Osteoblast (primary cell): ENCODE results near the gene ASZ1. TPM values are rescaled to one million over a fixed set of nuclear protein-coding genes. Genes with fewer than 3 reads are reported as not detected.
A peak's percentile ranks its signal among the peaks of the same experiment; 100 is the strongest.

Source experiments
- DNase-seq: peaks from one replicate; pipeline ENCODE4 v3.0.0; 2011; ENCODE audit warnings: low spot score, mixed read lengths; ENCODE audit not compliant: insufficient read length; ENCODE audit errors: missing footprints
- H2AFZ ChIP-seq: 2 replicates; pipeline ENCODE4 v1.6.0; 2011; ENCODE audit warnings: mild to moderate bottlenecking, low read length
- H3K27ac ChIP-seq: 2 replicates; pipeline ENCODE4 v1.5.1; 2011; ENCODE audit warnings: mild to moderate bottlenecking, low read depth, low read length, moderate library complexity
- H3K27me3 ChIP-seq: 2 replicates; pipeline ENCODE4 v1.6.0; 2012; ENCODE audit warnings: mild to moderate bottlenecking, control low read depth, inconsistent platforms, low read length, moderate library complexity; ENCODE audit not compliant: insufficient read depth
- H3K36me3 ChIP-seq: 2 replicates; pipeline ENCODE4 v1.5.1; 2011; ENCODE audit warnings: mild to moderate bottlenecking, low read length, control low read depth, moderate library complexity; ENCODE audit not compliant: insufficient read depth
- H3K4me1 ChIP-seq: 2 replicates; pipeline ENCODE4 v1.5.1; 2011; ENCODE audit warnings: mild to moderate bottlenecking, low read length, control low read depth, moderate library complexity; ENCODE audit not compliant: insufficient read depth
- H3K4me2 ChIP-seq: 2 replicates; pipeline ENCODE4 v1.6.0; 2011; ENCODE audit warnings: mild to moderate bottlenecking, low read length; ENCODE audit not compliant: insufficient read depth
- H3K4me3 ChIP-seq: fragments of 200-600 bp; sonication (generic); 3 replicates; pipeline ENCODE4 v1.5.1; 2012; ENCODE audit warnings: mild to moderate bottlenecking, low read length, inconsistent platforms; ENCODE audit not compliant: insufficient read depth
- H3K79me2 ChIP-seq: 2 replicates; pipeline ENCODE4 v1.6.0; 2012; ENCODE audit warnings: mild to moderate bottlenecking, low read length, control low read depth, inconsistent platforms; ENCODE audit not compliant: insufficient read depth
- H3K9me3 ChIP-seq: 2 replicates; pipeline ENCODE4 v1.5.1; 2011; ENCODE audit warnings: low read depth, low read length, control low read depth
- H4K20me1 ChIP-seq: 2 replicates; pipeline ENCODE4 v1.6.0; 2012; ENCODE audit warnings: mild to moderate bottlenecking, low read length, control low read depth; ENCODE audit not compliant: insufficient read depth
- total RNA-seq: library from RNA; depleted of rRNA; stranded (reverse); fragments of >200 nt; gene quantifications from 2 replicates; pipeline ENCODE4 v1.2.3, GENCODE V29; 2012
- TF ChIP-seq, protein P1 (sequence below): IDR thresholded peaks from 2 replicates; pipeline ENCODE4 v1.5.1; 2011; ENCODE audit warnings: mild to moderate bottlenecking, low read depth, low read length, moderate library complexity; ENCODE audit errors: extremely low read depth

Gene ASZ1
- total RNA-seq, 1 donor = not detected

DNA sequence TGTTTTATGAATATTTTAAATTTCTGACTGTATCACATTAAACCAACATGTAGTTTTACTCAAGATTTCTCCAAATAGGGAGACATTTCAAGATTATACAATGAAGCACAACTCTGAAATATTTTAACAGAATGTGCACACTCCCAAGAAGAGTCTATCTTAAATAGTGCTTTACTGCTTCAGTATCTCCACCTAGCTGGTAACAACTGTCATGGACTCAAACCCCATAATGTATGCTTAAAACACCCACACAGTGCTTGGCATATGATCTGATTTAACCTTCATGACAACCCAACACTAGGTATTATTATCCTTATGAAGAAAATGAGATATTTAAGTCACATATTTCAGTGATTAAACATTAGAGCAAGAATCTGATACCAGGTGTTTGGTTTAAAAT, 45.9 kb downstream of the ASZ1 start:
- no peaks in the 10 kb centered on the region for H3K79me2 ChIP-seq
- no peaks in the 10 kb centered on the region for H3K27me3 ChIP-seq
- no peak for DNase-seq
- no peak overlapping the region for H3K27ac ChIP-seq
- H3K4me3 ChIP-seq = no peak overlapping the region
- no peak overlapping the region for H2AFZ ChIP-seq
- H4K20me1 ChIP-seq = no peaks in the 10 kb centered on the region
- H3K9me3 ChIP-seq = no peaks in the 10 kb centered on the region
- H3K4me2 ChIP-seq = no peak overlapping the region
- H3K36me3 ChIP-seq = no peaks in the 10 kb centered on the region
- no peaks in the 10 kb centered on the region for H3K4me1 ChIP-seq
- TF ChIP-seq, protein P1, sequence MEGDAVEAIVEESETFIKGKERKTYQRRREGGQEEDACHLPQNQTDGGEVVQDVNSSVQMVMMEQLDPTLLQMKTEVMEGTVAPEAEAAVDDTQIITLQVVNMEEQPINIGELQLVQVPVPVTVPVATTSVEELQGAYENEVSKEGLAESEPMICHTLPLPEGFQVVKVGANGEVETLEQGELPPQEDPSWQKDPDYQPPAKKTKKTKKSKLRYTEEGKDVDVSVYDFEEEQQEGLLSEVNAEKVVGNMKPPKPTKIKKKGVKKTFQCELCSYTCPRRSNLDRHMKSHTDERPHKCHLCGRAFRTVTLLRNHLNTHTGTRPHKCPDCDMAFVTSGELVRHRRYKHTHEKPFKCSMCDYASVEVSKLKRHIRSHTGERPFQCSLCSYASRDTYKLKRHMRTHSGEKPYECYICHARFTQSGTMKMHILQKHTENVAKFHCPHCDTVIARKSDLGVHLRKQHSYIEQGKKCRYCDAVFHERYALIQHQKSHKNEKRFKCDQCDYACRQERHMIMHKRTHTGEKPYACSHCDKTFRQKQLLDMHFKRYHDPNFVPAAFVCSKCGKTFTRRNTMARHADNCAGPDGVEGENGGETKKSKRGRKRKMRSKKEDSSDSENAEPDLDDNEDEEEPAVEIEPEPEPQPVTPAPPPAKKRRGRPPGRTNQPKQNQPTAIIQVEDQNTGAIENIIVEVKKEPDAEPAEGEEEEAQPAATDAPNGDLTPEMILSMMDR = no peak

DNA sequence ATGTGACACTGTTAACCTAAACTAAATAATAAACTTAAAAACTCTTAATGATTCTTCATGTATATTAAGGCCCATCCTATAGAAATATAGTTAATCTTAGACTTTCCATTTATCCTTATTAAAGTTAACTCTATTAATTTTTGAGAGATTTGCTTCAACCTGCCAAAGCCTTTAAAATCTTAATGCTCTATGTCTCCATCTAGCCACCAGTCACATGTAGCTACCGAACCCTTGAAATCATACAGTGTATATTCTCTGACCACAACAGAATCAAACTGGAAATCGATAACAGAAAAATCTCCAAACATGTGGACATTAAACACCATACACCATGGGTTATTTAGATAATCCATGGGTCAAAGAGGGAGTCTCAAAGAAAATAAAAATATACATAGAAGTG, 51.9 kb downstream of the ASZ1 start:
- no peaks in the 10 kb centered on the region for H4K20me1 ChIP-seq
- H3K27ac ChIP-seq = no peak overlapping the region
- no peaks in the 10 kb centered on the region for H3K79me2 ChIP-seq
- H3K4me3 ChIP-seq = no peak overlapping the region
- H3K36me3 ChIP-seq = no peaks in the 10 kb centered on the region
- TF ChIP-seq, protein P1 = peak; percentile 37
- no peaks in the 10 kb centered on the region for H3K9me3 ChIP-seq
- H3K27me3 ChIP-seq = peaks cover 10% of the 10 kb centered on the region
- no peaks in the 10 kb centered on the region for H3K4me1 ChIP-seq
- no peak overlapping the region for H2AFZ ChIP-seq
- DNase-seq = no peak
- no peak overlapping the region for H3K4me2 ChIP-seq

DNA sequence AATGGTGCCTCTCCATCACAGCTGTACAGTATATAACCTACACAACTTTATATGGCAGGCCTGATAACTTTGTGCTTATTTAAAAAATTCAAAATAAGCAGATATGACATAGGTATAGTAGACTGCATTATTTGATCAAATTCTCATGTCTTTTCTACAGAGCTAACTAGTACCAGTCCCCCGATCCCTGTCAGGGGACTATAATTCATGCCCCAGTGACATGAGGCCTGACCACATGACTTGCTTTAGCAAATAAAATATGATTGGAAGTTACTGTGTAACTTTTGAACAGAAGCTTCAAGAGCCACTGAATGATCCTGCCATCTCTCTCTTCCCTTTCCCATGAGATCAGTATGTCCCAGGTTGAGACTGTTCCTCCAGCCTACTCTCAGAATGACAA, 55.2 kb downstream of the ASZ1 start:
- TF ChIP-seq, protein P1 = no peak
- DNase-seq = no peak
- H3K36me3 ChIP-seq = no peaks in the 10 kb centered on the region

DNA sequence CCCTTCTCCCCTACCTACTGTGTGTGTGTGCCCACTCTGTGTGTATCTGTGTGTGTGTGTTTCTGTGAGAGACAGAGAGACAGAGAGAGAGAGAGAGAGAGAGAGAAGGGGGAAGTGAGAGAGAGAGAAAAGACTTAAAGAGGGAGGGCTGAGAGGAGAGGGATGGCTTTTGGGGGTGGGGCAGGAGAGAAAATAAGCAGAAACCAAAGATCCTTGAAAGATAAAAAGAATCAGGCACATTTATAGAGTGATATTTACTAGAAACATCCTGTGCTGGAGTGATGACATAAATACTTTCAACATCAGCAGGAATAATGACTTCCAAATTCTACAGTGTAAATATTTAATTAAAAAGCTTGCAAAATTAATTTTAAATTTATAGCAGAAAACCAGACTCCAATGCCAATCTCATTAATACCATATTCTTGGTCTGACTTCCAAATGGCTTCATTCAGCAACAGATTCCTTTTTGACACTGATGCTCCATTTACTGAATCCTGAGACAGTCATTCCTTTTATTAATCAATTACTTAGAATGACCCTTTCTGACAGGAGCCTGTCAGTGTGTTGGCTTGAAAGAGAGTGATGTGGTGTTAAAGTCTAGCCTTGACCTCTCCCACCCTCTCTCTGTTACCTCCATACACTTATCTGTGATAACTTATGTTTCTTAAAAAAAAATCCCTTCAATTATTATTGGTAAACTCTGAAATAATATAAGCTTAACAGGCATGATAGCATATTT, 62.8 kb downstream of the ASZ1 start:
- Histone ChIP-seq H3K9me3 (no peaks in the 10 kb centered on the region), H3K27me3 (peaks cover 19% of the 10 kb centered on the region), H4K20me1 (no peaks in the 10 kb centered on the region), H2AFZ (no peak overlapping the region), H3K4me2 (no peak overlapping the region), H3K36me3 (no peaks in the 10 kb centered on the region), H3K4me3 (no peak overlapping the region), H3K4me1 (no peaks in the 10 kb centered on the region), H3K79me2 (no peaks in the 10 kb centered on the region), H3K27ac (no peak overlapping the region)
- TF ChIP-seq, protein P1 = no peak
- no peak for DNase-seq

More for the DNA sequence above, 55.2 kb downstream of the ASZ1 start:
- Histone ChIP-seq H3K9me3 (no peaks in the 10 kb centered on the region), H3K27ac (no peak overlapping the region), H3K4me3 (no peak overlapping the region), H3K4me1 (no peaks in the 10 kb centered on the region), H3K27me3 (peaks cover 10% of the 10 kb centered on the region), H2AFZ (peak overlapping the region; percentile 20), H4K20me1 (no peaks in the 10 kb centered on the region), H3K79me2 (no peaks in the 10 kb centered on the region), H3K4me2 (no peak overlapping the region)
